Right lobe of liver (tissue), 6 donors: Measurements from ENCODE around the gene CNN1. TPM values are rescaled to one million over a fixed set of nuclear protein-coding genes. Genes with fewer than 3 reads are reported as not detected.
"Not testable (repeated sequence)": the region's sequence is repeated elsewhere in the genome, so short reads cannot be mapped to it uniquely, and the experiment has no call there.

Experiments used
- ATAC-seq, 4 donors: fragments of 200-7000 bp; cut with Tn5 transposase; one replicate each; pipeline ENCODE4 v1.9.1; 2020; ENCODE audit warnings: mild to moderate bottlenecking in 4 of 4, moderate library complexity in 4 of 4
- DNase-seq, 3 donors: peaks; one replicate each; pipeline ENCODE4 v3.0.0-alpha.2; 2020
- H3K27ac ChIP-seq, 3 donors: fragments of 200-600 bp; one replicate each; pipeline ENCODE4 v1.8.0; 2022
- H3K27me3 ChIP-seq, 2 donors: fragments of 200-600 bp; one replicate each; pipeline ENCODE4 v1.8.0; 2022
- H3K36me3 ChIP-seq, 4 donors: fragments of 200-600 bp; sonication (generic) in 1 of 4; one replicate each; pipeline versions ENCODE4 v1.5.1 to v1.8.0; 2017 to 2022; ENCODE audit warnings: control low read depth in 1 of 4
- H3K4me1 ChIP-seq, 4 donors: fragments of 200-600 bp; sonication (generic) in 1 of 4; one replicate each; pipeline versions ENCODE4 v1.5.1 to v1.8.0; 2017 to 2022; ENCODE audit warnings: control low read depth in 1 of 4
- H3K4me3 ChIP-seq, 3 donors: fragments of 200-600 bp; one replicate each; pipeline ENCODE4 v1.8.0; 2022
- H3K9me3 ChIP-seq, 4 donors: fragments of 200-600 bp; sonication (generic) in 1 of 4; one replicate each; pipeline versions ENCODE4 v1.5.1 to v1.8.0; 2017 to 2022; ENCODE audit warnings: control low read depth in 1 of 4
- CTCF ChIP-seq, 4 donors: fragments of 200-600 bp in 3 of 4; fragments of 450-650 bp in 1 of 4; IDR thresholded peaks; one replicate each; pipeline versions ENCODE4 v1.5.1 to v1.8.0; 2016 to 2022; ENCODE audit warnings: antibody characterized with exemption in 4 of 4, mild to moderate bottlenecking in 2 of 4
- POLR2A ChIP-seq: fragments of 450-650 bp; IDR thresholded peaks from one replicate; pipeline ENCODE4 v1.6.1; 2017; ENCODE audit warnings: antibody characterized with exemption, mild to moderate bottlenecking
- WGBS: methylation state at CpG from one replicate; pipeline ENCODE4 v1.1.6; 2018; ENCODE audit warnings: low coverage, low lambda C conversion rate; ENCODE audit not compliant: insufficient coverage; ENCODE audit errors: missing lambda C conversion rate; 5-methylcytosine and 5-hydroxymethylcytosine counted together
- intact Hi-C, 2 donors: fragments of 100-400 bp; cut with DNase I; formaldehyde crosslinking; loops; one replicate each; pipeline versions ENCODE4 v1.11.2 to v1.14.1; 2022
- microRNA-seq, 2 donors: library from miRNA; unstranded; fragments of <30 nt; microRNA quantifications; one replicate each; pipeline ENCODE4, GENCODE V29; 2019 to 2020
- small RNA-seq, 2 experiments: library from RNA; depleted of rRNA; stranded (forward); fragments of <200 nt; gene quantifications; one replicate each; pipeline ENCODE3, GENCODE V24; 2016
- total RNA-seq, 6 experiments: library from RNA; depleted of rRNA in 2 of 6; stranded (reverse); fragments of >200 nt in 2 of 6; fragmentation: NEBNext Ultra II Directional in 3 of 6; extraction: Animal tissue kit (Norgen Biotek cat#: 25700) in 3 of 6; gene quantifications; one replicate each; pipeline versions ENCODE4 v1.1.0 to v1.2.4, GENCODE V29; 2016 to 2023
- donor health status: DM: no; HTN: yes; CAD: no.
- donor health status: DM: no; HTN: no; CAD: no.
- donor health status: DM: no; HTN: no; CAD: no.
- donor health status: DM: no; HTN: yes; CAD: no.
- donor health status: DM: no; HTN: yes; CAD: no.

CNN1 gene
- total RNA-seq, 6 experiments from 2014 or later = 0.71 to 8.5 (median 1.0) TPM

DNA sequence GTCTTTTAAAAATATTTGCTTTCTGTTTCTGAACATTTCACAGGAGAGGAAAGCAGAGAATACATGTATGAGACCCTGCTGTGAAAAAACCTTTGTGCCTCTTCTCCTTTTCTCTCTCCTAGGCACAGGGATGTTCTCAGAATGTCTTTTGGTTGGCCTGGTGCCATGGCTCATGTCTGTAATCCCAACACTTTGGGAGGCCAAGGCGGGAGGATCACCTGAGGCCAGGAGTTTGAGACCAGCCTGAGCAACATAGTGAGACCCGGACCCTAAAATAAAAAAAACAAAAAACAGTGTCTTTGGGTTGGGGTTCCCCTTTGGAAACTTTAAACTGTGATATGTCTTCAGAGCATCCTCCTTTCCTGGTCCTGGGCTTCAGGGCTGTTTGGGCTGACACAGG lies 60.1 kb downstream of the CNN1 start:
- WGBS = 86% methylated on average over 2 of the region's 2 CpGs
- H3K4me3 ChIP-seq = no peak overlapping the region

DNA sequence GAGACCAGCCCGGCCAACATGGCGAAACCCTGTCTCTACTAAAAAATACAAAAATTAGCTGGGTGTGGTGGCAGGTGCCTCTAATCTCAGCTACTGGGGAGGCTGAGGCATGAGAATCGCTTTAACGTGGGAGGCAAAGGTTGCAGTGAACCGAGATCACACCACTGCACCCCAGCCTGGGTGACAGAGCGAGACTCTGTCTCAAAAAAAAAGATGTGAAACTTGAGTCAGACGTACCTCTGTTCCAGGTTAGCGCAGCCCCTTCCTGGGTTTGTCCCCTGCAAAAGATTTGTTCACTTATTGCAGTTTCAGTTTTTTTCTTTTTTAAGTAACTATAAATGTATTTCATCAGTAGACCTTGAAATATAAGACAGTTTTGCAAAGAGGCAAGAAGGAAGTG lies 61.1 kb downstream of the CNN1 start:
- H3K9me3 ChIP-seq, intact Hi-C loops, H3K4me3 ChIP-seq, ATAC-seq, DNase-seq, H3K27me3 ChIP-seq, H3K36me3 ChIP-seq, H3K27ac ChIP-seq: not testable (repeated sequence)
- peaks cover 0 to 11% (median 0%) of the 10 kb centered on the region in 4 donors for H3K4me1 ChIP-seq
- 78% methylated on average over 4 of the region's 8 CpGs for WGBS

More for the DNA sequence above, 60.1 kb downstream of the CNN1 start:
- no peak for DNase-seq
- Histone ChIP-seq H3K4me1 (peaks cover 0 to 11% (median 0%) of the 10 kb centered on the region in 4 donors), H3K27ac (no peak overlapping the region), H3K27me3 (no peaks in the 10 kb centered on the region), H3K9me3 (no peaks in the 10 kb centered on the region), H3K36me3 (no peaks in the 10 kb centered on the region)
- intact Hi-C loops = no loop called here
- TF ChIP-seq CTCF (IDR thresholded peaks at IDR 0.05) = no peak
- TF ChIP-seq POLR2A = no peak
- no peak for ATAC-seq

Small RNA genes within 50 kb of the gene (microRNA-seq; reads per million reads assigned to microRNA genes)
- gene MIR7974 = 0 reads per million in 2 donors

Small RNA genes within 50 kb of the gene (small RNA-seq; reads per million reads assigned to genes)
- gene MIR7974 (2.1 to 2.9 reads per million in 2 experiments), gene RN7SL833P (0.26 to 0.39 reads per million in 2 experiments)

Other genes starting within 250 kb of the CNN1 start
- not detected for gene TSPAN16, start 242.7 kb upstream of the CNN1 start, total RNA-seq
- 1 to 10 TPM; 2.7 to 4.5 (median 4.0) TPM for gene RAB3D, start 199.2 kb upstream of the CNN1 start, total RNA-seq
- gene TMEM205, start 192.6 kb upstream of the CNN1 start, total RNA-seq = 100 to 1,000 TPM; 138 to 605 (median 165) TPM
- 10 to 100 TPM in 5 of 6 experiments, 1 to 10 TPM in 1; 8.4 to 27.9 (median 23.4) TPM for gene CCDC159, start 192.3 kb upstream of the CNN1 start, total RNA-seq
- 10 to 100 TPM in 3 of 6 experiments, 1 to 10 TPM in 3; 6.7 to 17.5 (median 10.2) TPM for gene PLPPR2, start 183.4 kb upstream of the CNN1 start, total RNA-seq
- gene SWSAP1, start 164.2 kb upstream of the CNN1 start, total RNA-seq = 1 to 10 TPM; 1.4 to 2.7 (median 2.3) TPM
- gene EPOR, start 154.5 kb upstream of the CNN1 start, total RNA-seq = 1 to 10 TPM; 4.9 to 8.7 (median 7.1) TPM
- gene RGL3, start 119.5 kb upstream of the CNN1 start, total RNA-seq = 10 to 100 TPM in 5 of 6 experiments, 1 to 10 TPM in 1; 6.7 to 26.6 (median 19.7) TPM
- under 1 TPM; 0.21 to 0.73 (median 0.54) TPM for gene ODAD3, start 103.7 kb upstream of the CNN1 start, total RNA-seq
- gene PRKCSH, start 103.2 kb upstream of the CNN1 start, total RNA-seq = 100 to 1,000 TPM; 114 to 206 (median 192) TPM
- gene ELAVL3, start 57.8 kb upstream of the CNN1 start, total RNA-seq = not detected
- gene ZNF653, start 33.0 kb upstream of the CNN1 start, total RNA-seq = 1 to 10 TPM; 2.7 to 7.0 (median 3.9) TPM
- 10 to 100 TPM; 25.0 to 45.5 (median 37.7) TPM for gene ECSIT, start 9.7 kb upstream of the CNN1 start, total RNA-seq
- 10 to 100 TPM; 21.9 to 33.5 (median 24.9) TPM for gene ELOF1, start 20.4 kb downstream of the CNN1 start, total RNA-seq
- 10 to 100 TPM; 10.4 to 28.5 (median 21.5) TPM for gene ACP5, start 38.8 kb downstream of the CNN1 start, total RNA-seq
- gene ZNF627, start 58.6 kb downstream of the CNN1 start, total RNA-seq = 1 to 10 TPM; 2.7 to 5.4 (median 4.6) TPM
- 1 to 10 TPM; 2.9 to 5.1 (median 3.4) TPM for gene ZNF823, start 200.1 kb downstream of the CNN1 start, total RNA-seq
- gene ZNF441, start 228.1 kb downstream of the CNN1 start, total RNA-seq = 1 to 10 TPM; 2.6 to 4.4 (median 3.2) TPM